LNCaP clone FGC (cell line): ENCODE data around the gene TBC1D17.

Experiments used
- DNase-seq: peaks from one replicate; pipeline ENCODE4 v3.0.0-alpha.2; 2011; ENCODE audit warnings: low read depth
- H3K4me3 ChIP-seq: 2 replicates; pipeline ENCODE4 v1.5.1; 2011; ENCODE audit warnings: mild to moderate bottlenecking, low read depth, low read length, control low read depth
- TF ChIP-seq, protein P1 (sequence below): IDR thresholded peaks from 2 replicates; pipeline ENCODE4 v1.5.1; 2012; ENCODE audit warnings: mild to moderate bottlenecking; ENCODE audit not compliant: control insufficient read depth, insufficient read depth; ENCODE audit errors: extremely low read depth

The TBC1D17 gene

DNA sequence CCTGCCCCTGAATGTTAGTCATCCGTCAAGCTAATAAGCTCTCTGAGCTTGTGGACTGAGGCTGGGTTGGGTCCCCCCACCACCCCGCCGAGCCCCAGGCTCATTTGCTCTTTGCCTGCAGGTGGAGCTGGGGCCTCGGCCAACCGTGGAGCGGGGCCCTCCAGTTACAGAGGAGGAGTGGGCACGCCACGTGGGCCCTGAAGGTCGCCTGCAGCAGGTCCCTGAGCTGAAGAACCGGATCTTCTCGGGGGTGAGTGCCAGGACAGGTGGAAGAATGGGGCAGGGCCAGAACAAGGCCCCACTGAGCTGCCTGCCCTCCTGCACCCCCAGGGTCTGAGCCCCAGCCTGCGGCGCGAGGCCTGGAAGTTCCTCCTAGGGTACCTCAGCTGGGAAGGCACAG lies 5.1 kb downstream of the TBC1D17 start:
- H3K4me3 ChIP-seq = no peak overlapping the region
- TF ChIP-seq, protein P1, sequence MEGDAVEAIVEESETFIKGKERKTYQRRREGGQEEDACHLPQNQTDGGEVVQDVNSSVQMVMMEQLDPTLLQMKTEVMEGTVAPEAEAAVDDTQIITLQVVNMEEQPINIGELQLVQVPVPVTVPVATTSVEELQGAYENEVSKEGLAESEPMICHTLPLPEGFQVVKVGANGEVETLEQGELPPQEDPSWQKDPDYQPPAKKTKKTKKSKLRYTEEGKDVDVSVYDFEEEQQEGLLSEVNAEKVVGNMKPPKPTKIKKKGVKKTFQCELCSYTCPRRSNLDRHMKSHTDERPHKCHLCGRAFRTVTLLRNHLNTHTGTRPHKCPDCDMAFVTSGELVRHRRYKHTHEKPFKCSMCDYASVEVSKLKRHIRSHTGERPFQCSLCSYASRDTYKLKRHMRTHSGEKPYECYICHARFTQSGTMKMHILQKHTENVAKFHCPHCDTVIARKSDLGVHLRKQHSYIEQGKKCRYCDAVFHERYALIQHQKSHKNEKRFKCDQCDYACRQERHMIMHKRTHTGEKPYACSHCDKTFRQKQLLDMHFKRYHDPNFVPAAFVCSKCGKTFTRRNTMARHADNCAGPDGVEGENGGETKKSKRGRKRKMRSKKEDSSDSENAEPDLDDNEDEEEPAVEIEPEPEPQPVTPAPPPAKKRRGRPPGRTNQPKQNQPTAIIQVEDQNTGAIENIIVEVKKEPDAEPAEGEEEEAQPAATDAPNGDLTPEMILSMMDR = no peak
- DNase-seq = no peak

DNA sequence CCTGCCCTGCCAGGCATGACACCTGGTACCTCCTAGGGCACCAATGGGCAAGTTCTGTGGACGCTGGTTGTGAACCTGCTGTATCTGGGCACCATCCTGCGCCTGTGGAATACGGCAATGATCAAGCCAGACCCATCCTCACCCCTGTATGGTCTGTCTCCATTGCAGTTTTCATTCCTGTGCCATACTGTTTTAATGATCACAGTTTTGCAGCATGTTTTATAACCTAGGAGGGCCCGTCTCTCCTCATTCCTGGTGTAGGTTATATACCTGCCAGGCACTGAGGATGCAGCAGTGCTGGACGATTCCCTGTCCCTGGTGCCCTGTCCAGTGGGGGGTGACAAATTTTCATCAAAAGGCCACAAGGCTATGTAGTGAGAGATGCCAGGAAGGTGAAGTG lies 5.6 kb downstream of the TBC1D17 start:
- H3K4me3 ChIP-seq = no peak overlapping the region
- no peak for DNase-seq
- TF ChIP-seq, protein P1 = no peak

DNA sequence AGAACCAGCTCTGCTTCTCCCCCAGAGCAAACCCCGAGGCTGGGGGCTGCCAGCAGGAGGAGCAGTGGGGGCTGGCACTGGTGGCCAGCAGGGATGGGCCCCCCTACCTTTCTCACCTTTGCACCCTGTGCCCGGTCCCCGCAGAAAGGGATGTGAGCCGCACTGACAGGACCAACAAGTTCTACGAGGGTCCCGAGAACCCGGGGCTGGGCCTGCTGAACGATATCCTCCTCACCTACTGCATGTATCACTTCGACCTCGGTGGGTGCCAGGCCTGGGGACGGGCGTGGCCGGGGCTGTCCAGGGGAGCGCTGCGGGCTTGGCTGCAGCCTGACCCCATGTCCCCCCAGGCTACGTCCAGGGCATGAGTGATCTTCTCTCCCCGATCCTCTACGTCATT lies 6.6 kb downstream of the TBC1D17 start:
- no peak overlapping the region for H3K4me3 ChIP-seq
- no peak for DNase-seq
- TF ChIP-seq, protein P1 = no peak

DNA sequence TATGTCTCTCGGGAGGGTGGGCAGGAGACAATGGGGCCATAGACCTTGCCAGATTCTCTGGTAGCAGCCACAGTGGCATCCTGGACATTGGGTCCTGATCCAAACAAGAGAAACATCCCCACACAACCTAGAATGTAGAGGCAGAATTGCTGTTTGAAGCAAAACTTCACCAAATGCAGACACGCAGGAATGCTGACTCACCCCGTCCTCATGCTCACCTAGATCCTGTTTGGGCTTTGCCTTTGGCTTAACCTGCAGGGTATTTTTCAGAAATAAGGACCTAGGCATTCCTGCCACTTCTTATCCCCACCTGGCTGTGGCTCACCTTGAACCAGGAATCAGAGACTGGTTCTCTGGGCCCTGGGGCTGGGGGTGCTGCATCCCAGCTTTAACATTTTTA lies 7.3 kb downstream of the TBC1D17 start:
- H3K4me3 ChIP-seq = no peak overlapping the region
- DNase-seq = no peak
- TF ChIP-seq, protein P1 = no peak

DNA sequence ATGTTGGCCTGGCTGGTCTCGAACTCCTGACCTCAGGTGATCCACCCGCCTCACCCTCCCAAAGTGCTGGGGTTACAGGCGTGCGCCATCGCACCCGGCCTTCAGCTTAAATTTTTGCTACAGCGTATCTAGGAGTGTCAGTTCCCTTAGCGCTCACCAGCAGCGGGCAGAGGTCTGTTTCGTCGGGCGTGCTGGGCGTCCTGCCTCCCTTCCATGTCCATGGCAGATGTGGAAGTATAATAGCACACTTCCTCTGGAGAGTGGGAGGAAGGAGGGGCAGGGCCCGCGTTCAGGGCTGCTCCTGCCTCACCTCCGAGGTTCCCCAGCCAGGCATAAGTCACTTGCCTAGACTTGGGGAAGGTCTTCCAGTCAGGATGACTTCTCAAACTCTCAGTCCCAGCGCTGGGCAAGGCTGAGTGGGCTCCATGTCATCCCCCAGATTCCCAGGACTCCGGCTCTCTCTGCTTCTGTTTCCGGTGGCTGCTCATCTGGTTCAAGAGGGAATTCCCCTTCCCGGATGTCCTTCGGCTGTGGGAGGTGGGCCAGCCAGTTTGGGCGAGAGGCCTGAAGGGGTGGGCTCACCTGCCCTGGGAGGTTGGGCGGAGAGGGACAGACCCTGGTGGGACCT lies 9.6 kb downstream of the TBC1D17 start:
- H3K4me3 ChIP-seq = no peak overlapping the region
- TF ChIP-seq, protein P1 = no peak
- no peak for DNase-seq

GRCh38 chr19:49887665-49888509 lies 10.4 kb downstream of the TBC1D17 start:
- DNase-seq = no peak
- no peak overlapping the region for H3K4me3 ChIP-seq
- TF ChIP-seq, protein P1 = no peak
